Myocyte (in vitro differentiated cells): Measurements from ENCODE around the gene PRLR. TPM values are rescaled to one million over a fixed set of nuclear protein-coding genes. Genes with fewer than 3 reads are reported as not detected.

Source experiments
- DNase-seq: peaks from one replicate; pipeline ENCODE4 v3.0.0-alpha.2; 2012; ENCODE audit warnings: low read depth
- total RNA-seq: library from RNA; depleted of rRNA; stranded (reverse); fragments of >200 nt; gene quantifications from 2 replicates; pipeline ENCODE4 v1.2.3, GENCODE V29; 2014

Gene PRLR
- total RNA-seq, 1 donor from 2014 or later: not detected

DNA sequence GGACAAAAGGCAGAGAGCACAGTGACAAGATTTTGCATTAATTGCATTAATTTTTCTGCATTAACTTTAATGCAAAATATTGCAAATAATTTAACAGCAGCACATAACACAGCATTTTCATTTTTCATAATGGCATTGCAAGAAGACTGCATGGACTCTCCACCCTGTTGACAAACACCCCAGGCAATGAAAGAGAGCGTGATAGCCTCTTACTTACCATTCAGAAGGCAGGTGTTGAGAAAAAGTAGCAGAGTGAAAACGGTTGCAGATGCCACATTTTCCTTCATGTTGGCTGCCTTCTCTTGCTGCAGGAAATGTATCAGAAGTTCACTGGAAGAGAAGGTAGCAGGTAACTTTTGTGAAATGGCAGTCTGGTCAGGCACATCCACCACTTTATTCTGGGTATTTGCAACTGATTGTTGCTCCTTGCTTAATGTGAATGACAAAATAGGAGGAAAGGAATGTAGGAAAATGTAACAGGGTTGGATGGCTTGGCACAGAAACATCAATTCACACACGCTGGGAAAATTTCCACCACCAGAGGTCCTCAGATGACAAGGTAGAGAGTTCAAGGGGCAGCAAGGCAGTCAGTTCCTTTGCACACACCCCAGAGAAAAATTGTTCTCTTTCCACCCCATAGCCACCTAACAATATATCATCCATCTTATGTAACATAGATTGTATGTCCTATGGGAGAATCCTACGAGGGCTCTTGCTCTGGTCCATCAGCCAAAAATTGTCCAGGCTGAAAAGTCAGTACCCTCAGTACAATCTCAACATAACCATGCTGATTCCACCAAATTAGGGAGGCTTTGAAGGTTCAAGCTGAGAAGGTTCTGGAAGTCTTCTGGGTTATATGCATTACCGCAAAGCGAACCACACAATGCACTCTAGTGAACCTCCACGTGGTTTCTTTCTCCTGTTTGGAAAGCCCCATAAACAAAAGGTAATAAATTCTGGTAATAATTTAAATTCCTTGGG is 140.7 kb downstream of the PRLR start:
- DNase-seq: peak; percentile 75

DNA sequence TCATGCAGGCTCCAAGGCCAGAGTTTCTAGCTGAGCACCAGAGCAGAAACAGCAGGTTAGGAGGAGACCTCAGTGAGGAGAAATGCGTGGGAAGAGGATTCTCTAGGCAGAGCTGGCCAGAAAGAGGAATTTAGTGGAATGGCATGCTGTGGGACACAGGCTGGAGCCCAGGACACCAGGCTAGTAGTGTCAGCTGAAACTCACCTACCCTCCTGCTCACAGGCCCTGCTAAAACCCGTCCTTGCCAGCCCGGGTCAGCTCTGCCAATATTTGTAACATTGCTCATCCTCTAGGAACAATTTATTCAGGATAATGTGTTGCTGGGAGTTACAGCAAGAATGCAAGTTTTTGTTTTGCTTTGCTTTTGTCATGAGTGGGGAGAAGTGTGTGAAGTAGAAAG is 142.3 kb downstream of the PRLR start:
- DNase-seq: no peak

DNA sequence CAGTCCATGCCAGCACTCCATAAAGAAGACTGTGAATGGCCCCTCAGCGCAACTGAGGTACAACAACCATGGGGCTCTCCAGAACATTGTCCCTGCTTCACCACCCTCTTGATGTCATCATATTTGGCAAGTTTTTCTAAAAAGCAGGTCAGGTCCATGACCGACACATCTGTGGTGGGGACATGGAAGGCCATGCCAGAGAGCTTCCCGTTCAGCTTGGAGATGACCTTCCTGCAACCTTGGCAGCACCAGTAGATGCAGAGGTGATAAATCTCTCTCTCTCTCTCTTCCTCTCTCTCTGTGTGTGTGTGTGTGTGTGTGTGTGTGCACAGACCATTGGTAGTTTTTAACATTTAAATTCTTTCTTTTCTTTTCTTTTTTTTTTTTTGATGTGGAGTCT is 147.1 kb downstream of the PRLR start:
- no peak for DNase-seq

DNA sequence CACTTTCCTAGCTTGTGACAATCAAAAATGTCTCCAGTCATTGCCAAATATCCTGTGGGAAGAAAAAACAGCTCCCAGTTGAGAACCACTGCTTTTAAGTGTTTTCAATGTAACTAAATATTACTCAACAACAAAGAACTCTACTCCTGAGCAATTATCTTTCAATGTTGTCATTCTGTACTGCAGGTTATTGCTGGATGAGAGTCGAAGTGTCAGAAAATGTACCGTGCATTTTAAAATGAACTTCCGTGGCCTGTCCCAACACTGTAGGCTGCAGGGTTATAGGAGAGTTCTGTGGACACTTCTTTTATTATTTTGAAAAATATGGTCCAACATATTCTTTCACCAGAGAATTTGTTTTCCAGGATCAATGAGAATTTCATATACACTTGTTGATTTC is 147.8 kb downstream of the PRLR start:
- DNase-seq: no peak

DNA sequence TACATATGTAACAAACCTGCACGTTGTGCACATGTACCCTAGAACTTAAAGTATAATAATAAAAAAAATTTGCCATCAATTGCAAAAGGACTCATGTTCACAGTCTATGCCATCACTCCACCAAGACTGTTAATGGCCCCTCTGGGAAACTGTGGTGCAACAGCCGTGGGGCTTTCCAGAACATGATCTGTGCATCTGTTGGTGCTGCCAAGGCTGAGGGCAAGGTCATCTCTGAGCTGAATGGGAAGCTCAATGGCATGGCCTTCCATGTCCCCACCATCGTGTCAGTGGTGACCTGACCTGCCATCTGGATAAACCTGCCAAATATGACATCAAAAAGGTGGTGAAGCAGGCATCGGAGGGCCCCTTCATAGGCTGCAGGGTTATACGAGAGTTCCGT is 149.2 kb downstream of the PRLR start:
- no peak for DNase-seq

DNA sequence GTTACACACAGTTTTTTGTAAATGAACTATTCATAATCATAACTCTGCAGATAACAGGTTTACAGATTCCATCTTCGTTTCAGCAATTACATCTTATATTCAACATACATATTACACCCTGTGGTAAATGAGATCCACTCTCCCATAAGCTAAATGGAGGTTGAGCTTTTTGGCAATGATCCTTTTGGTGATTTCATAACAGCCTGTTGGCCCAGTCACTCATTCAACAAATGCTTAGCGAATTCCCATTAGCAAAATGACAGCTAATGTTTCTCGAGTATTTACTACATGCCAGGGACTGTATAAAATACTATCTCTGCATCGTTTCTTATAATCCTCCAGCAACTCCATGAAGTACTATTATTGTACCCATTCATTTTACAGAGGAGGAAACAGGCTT is 157.1 kb downstream of the PRLR start:
- DNase-seq: no peak

DNA sequence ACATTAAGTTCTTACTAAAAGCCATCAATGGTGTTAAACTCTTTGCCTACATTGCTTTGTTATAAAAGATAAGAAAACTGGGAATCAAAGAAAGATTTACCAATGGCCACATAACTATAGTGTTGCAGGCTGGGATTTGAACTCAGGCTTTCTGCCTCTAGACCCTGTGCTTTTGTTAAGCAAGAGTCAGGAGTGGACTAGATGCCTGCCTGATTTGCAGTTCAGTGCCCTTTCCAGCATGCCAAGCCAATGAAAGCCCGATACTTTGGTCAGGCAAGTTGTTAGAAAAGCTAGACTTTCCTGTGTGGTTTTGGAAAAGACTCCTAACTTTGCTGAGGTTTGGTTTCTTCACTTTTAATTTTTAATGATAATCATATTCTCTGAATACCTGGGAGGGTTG is 161.1 kb downstream of the PRLR start:
- DNase-seq: no peak

DNA sequence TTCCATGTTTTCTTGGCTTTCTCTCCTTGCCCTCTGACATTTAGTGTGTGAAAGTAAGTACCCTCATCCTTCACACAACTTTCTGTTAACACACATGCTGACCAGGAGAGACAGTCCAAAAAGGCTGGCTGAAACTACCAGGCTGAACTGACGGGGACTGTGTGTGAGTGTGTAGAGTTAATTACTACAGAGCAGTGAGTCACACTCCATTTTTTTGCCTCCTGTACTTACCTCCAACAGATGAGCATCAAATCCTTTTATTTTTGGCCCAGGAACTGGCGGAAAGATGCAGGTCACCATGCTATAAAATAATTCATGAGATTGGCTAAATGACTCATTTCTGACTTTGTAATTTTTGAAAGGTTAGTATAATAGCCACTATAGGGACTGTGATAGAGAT is 162.3 kb downstream of the PRLR start:
- DNase-seq: no peak

DNA sequence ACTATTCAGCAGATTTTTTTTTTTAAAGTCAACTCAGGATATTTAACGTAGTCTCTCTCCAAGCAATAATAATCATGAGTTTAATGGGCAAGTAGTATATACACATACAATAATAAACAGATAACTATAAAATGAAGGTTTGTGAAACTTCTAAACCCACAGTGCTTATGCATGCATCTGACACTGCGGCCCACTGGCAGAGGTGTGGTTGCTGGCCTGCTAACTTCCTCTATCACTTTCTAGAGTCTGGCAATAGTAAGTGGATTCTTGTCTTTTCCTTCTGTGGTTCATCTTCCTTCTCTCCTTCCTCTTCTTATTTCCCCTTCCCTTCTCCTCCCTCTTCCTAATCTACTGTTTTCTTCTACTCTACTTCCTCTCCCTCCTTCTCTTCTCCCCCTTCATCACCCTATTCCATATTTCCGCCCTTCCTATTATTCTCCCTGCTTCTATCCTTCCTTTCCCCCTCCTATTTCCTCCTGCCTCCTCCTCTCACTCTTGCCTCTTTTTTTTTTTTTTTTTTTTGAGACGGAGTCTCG is 164.0 kb downstream of the PRLR start:
- DNase-seq: no peak

DNA sequence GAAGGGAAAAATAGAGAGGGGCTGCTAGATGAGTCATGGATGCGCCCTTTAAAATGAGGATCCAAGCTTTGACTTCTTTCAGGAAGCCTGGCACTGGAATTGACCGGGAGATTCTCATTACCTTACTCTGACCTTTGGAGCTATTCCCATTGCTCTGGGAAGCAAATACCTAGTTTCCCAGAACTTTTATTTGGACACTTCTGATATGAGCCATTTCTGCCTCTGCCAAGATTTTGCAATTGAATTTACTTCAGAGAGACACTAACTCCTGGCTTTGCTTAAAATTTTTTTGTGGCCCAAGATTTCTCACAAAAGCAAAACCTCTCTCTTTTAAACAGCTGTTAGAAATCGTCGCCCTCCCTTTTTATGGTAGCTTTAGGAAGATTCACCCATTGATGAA is 166.9 kb downstream of the PRLR start:
- no peak for DNase-seq

DNA sequence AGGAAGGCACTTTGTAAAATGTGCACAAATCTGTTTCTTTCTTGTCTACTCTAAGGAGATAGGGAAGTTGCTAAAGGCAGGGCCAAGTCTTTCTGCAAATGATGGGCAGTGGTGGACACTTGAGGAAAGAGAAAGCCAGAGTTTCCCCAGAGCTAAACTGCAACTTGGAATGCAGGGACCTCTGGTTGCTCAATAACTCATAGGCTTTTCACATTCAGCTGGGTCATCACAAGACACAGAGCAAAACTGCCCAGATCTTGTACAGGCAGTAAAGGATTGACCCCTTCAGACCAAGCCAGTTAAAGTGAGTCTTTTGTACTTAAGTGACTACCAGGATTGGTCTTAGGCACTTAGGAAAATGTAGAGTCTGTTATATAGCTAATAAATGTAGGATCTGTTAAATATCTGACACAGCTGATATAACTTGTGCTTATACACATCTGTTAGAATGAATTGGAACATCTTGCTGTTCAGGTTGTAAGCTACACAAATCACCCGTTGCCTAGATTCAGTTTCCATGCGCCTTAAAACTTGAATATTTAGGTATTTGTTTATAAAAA is 169.0 kb downstream of the PRLR start:
- no peak for DNase-seq

DNA sequence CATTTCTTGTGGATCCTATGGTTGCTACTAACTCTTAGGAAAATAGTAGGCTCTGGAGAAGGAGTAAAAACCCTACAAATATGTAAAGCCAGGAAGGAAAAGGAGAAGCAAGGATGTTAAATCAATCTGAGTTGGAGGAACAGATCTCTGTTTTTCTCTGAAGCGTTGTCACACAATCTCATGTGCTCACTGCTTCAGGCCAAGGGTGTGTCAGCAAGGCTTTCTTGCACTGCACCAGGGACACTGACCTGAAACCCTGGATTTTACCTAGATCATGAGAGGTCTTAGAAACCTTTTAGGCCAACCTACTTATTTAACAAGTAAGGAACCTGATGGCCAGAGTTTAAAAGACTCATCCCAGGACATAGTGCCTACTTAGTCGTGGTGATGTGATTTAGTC is 170.1 kb downstream of the PRLR start:
- DNase-seq: no peak

DNA sequence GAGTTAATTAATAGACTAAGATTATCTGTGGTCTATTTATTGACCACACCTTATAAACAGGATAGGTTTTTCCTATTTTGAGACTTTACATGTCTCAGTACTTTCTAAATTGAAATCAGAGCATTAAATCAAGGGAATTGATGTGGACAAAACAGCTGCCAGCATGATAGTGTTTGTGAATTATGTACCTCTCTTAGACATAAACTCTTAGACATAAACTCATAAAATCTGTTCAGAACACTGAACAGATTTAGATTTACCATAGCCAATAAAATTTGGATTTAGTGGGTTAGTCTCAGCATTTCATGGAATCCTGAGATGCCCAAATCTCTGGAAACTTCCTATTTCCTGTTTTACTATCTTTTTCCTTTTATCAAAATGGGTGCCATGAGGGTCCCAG is 171.0 kb downstream of the PRLR start:
- no peak for DNase-seq

DNA sequence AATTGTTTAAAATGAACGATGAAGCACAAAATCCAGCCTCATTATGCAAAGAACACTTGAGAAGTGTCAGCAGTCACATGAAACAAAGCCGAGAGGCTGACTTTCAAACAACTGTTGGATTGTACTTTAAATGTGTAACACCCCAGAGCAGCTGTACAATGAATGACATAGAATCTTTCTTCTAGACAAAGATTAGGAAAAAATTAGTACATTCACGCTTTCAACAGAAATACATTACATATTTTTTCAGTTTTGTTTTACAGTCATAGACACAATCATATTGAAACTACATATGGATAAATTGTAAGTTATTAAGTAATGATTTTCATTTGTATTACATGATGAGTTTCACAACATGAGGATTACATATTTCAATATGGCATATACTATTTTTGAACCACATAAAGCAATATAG is 171.9 kb downstream of the PRLR start:
- no peak for DNase-seq

DNA sequence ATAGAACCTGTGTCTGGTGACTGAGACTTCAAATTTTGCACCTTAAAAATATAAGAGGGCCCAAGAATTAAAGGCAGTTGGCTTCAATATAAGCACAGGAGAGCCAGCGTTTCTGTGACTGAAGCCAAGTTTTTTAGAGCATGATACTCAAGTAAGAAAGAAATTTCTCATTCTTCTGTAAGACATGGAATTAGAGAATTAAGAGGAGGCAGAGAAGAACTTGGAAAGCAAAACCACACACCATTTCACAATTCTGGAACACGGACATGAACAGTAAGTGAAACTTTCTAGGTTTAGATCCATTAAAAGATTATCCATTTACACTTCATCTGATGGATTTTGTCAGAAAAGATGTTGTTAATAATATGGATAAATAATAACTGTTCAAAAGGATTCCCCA is 173.6 kb downstream of the PRLR start:
- DNase-seq: no peak

DNA sequence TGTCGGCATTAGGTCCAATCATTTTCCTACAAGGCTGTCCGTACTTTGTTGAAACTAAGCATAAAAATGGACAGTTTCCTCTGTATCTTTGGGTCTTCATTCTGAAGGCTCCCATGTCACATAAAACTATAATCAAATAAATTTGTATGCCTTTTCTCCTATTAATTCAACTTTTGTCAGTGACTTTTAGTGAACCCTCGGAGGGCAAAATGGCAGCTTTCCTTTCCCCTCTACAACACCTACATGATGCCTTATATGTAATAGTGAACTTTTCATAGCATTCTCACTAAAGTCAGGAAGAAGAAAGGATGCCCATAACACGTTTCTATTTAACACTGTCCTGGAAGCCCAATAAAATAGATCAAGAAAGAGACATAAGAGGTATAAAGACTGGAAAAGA is 177.4 kb downstream of the PRLR start:
- DNase-seq: no peak

DNA sequence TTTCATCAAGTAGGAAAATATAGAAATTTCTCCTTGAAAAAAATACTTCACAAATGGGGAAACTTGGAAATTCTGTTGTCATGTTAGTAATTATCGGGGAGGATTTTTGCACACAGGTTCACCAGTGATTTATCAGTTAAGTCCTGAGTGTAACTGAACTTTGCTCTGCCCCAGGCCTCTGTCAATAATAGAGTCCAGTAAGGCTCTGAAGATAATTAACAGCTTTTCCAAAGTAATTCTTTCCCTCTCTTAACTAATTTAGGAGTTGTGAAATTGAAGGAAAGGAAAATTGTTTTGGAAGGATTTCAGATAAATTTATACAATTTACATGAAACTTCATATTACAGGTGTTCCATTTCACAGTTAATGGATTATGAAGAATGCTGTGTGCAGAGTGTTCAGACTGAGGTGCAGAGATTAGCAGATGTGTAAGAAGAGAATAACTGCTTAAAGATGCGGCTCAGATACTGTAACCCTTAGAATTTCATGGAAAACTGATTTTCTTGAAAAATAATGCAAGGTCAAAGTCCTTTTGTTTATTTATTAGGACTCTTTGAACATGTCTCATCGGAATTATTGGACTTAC is 179.7 kb downstream of the PRLR start:
- no peak for DNase-seq

DNA sequence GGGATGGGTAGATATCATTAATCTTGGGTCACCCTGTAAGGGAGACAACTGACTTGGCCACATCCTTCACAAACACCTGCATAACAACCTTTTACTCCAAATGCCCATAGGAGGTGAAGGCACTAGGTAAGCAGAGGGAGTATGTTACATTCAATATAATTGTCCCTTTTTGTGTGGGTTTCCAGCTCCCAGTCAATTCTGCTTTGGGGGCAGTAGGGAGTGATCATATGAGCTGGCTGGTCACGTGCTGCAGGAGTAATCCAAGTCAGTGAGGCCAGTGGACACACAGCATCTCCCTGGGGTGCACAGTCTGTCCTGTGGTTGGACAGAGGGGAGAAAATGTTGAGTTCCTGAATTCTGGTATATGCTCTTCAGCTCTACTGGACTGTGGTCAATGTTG is 181.4 kb downstream of the PRLR start:
- no peak for DNase-seq

DNA sequence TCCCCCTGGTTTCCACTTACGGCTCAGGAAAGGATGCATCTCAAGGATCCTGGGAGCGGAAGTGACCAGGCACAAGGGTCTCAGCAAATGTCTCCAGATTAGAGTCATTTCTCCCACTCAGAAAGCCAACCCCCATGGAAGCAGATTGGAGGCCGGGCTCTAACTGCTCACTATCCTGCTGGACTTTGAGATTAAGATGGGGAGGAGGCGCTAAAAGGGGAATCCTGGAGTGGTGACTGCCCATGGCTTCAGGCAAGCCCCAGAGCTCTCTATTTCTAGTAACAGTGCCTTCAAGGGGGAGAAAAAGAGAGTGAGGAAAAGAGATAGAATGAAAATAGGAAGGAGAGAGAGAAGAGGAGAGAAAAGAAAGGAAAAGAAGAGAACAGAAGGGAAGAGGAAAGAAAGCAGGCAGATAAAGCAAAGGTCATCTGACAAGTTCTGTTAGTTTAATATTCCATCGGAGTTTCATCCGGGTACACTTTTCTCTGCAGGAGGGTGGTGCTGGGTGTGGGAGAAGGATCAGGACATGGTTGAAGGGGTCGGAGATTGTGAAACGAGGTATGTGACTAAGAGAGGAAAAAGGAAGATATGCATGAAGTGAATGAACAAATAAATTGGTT is 182.4 kb downstream of the PRLR start, which contains the start of gene AGXT2:
Gene AGXT2, minus strand, starts transcription at position 165 of the 620 bp plus-strand sequence. Its CDS starts 57 bp downstream, at position 108.
- no peak for DNase-seq

DNA sequence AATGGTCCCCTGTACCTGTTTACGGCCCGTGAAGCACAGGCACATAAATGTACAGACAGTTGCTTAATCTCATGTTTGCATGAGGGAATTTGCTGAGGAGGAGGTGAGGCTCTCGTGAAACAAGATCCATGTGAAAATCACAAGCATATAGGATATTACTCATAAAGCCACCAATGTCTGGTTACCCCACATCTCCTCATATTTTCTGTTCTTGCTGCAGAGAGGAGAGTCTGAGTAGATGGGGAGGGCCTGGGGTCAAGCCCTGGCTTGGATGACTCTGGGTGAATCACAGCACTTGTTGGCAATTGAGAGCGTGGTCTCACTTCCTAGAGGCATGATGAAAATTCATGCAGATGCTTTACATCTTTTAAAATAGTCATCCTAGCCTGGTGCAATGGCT is 183.5 kb downstream of the PRLR start:
- no peak for DNase-seq

DNA sequence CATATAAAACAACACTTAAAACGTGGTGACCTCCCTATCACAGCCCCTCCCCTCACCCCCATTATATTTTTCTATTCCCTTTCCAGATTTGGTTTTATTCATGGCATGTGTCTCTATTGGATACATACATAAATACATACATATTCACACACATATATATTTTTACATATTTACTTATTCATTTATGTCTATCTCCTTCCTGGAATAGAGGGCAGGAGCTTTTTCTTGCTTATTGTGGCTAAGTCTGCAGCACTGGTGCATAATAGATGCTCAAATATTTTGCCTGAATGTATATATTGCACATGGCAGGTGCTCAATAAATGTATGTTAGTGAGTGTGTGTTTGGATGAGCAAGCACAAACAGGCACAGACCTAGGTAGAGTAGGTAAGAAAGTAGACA is 185.0 kb downstream of the PRLR start:
- DNase-seq: no peak

DNA sequence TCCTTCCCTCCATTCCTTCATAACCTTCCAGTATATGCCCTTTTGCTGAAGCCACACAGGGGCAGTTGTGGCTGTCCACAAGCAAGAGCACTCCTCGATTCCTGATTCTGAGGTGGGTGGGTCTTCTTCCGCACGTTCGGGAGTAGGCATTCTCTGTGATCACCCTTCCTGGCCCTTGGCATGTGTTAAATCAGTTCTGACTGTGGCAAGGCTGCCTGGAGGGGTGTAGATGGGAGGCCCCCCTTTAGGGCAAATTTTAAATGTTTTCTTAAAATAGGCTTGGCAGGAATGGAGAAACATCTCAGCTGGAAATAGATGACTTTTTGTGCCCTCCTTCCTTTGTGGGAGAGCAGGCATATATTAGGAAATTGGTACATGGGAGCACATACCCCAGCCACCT is 185.6 kb downstream of the PRLR start:
- DNase-seq: no peak
